NCI-H1436 (cell line): ENCODE measurements around the gene ABHD15.

Experiments used
- DNase-seq: peaks from one replicate; lab custom pipeline; 2025; lab: John Stamatoyannopoulos, UW

Gene ABHD15, protein sequence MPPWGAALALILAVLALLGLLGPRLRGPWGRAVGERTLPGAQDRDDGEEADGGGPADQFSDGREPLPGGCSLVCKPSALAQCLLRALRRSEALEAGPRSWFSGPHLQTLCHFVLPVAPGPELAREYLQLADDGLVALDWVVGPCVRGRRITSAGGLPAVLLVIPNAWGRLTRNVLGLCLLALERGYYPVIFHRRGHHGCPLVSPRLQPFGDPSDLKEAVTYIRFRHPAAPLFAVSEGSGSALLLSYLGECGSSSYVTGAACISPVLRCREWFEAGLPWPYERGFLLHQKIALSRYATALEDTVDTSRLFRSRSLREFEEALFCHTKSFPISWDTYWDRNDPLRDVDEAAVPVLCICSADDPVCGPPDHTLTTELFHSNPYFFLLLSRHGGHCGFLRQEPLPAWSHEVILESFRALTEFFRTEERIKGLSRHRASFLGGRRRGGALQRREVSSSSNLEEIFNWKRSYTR

DNA sequence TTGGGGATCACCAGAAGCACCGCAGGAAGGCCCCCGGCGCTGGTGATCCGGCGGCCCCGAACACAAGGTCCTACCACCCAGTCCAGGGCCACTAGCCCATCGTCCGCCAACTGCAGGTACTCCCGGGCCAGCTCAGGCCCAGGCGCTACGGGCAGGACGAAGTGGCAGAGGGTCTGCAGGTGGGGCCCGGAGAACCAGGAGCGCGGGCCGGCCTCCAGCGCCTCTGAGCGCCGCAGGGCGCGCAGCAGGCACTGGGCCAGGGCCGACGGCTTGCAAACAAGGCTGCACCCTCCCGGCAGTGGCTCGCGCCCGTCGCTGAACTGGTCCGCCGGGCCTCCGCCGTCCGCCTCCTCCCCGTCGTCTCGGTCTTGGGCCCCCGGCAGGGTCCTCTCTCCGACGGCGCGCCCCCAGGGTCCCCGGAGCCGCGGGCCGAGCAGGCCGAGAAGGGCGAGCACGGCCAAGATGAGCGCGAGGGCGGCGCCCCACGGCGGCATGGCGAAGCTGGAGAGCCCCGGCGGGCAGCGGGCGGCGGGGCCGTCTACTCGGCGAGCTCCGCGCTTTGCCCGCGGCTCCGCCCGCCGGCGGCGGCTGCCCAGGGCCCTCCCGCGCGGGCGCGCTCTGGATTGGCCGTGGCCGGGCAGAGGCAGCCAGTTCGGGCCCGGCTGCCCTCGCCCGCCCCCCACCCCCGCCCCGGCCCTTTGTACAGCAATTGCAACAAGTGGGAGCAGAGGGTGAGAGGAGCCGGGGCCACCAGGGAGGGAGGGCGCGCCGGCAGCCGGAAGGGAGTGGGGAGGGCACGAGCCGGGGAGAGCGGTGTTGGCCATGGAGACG, at the start of gene ABHD15:
Gene ABHD15 (minus strand): TSS at position 565 of the 831 bp plus-strand sequence. CDS start 71 bp downstream, at position 494.
- DNase-seq: peak; percentile 47

DNA sequence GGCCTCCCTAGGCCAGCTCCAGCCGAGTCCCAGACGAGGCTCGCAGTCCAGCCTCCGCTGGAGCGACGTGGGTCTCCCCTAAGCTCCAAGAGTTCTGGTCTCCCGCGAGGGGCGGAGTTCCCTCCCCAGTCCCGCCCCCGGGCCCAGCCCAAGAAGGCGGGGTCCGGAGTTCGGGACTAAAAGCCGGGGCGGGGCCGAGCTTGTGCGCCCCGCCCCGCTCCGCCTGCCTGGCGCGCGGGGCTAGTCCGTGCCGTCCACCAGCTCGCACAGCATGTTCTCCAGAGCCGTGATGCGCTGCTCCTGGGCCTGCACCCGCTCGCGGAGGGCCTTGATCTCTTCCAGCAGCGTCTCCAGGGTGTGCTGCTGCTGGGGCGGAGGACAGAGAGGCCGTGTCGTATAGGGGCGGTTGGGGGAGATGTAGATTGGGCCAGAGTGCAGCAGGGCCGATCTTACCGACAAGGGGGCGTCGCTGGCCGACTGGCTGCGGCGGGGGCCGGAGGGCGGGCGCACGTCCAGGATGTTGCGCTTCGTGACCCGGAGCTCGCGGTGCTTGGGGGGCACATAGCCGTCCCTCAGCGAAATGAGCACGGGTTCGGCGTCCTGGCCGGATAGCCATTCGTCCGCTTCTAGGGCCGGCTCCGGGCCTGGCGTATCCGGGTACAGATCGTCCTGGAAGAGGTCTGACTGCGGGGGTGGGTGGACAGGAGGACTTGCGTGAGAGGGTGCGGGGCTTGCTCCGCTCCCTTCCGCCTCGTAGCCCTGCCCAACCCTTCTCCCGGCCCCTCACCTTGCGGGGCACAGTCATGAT, 48.9 kb upstream of the ABHD15 start:
- no peak for DNase-seq

DNA sequence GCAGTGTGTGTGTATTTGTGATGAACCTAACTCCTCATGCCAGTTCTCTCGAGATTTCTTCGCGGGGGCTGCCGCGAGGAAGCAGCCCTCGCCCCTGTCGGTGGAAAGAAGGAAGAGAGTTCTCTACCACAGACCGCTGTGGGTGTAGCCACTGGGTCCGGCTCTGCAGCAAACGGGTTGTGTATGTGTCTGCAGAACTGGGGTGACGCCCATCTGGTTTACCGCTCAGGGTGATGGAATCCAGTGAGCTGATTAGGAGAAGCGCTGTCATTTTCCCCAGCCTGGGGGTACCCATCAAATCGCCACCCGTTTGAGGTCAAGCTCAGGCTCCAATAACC, 48.2 kb upstream of the ABHD15 start:
- no peak for DNase-seq

DNA sequence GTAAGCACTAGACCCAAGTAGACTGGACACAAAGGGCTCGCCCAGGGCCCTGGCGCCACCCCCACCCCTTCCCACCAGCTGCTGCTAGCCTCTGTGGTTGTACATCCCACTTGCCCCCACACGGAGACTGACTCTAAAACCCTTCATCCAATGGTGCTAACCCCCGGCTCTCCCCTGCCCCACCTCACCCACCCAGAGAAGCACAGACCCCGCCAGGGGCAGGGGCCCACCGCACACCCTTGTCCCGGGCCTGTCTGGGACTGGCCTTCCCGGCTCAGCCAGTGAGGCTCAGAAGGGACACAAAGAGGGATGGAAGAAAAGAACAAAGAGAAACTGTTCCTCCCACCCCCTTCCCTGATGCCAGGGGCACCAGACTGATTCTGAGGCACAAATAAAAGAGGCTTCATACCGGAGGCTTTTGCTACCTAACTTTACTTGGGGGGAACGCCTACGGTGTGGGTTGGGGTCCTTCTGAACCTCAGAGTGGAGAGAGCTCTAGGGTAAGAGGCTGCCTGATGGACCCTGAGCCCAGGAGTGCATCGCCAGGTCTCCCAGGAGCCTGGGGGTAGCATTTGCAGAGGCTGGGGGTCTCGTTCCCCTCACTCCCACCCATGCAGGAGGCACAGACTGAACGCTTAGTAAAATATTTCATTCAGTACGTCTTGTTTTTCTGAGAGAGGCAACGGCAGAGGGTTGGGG, 47.7 kb upstream of the ABHD15 start:
- no peak for DNase-seq

DNA sequence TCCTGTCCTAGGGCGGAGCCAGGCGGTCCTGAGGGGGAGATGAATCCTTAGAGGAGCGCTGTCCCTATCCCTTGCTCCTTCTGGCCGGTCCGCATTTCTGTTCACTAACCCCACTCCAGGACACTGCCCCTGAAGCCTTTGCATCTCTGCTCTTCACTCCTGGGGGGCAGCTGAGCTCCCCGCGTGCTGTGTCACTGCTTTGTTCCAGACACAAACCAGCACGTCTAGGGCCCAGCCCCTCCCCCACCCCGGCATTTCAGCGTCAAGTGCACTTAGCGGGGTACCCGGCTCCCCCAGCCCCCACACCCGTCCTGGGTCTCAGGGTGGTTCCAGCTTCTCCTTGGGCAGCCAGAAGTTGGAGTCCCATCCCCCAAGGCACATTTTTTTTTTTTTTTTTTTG, 47.0 kb upstream of the ABHD15 start:
- no peak for DNase-seq

DNA sequence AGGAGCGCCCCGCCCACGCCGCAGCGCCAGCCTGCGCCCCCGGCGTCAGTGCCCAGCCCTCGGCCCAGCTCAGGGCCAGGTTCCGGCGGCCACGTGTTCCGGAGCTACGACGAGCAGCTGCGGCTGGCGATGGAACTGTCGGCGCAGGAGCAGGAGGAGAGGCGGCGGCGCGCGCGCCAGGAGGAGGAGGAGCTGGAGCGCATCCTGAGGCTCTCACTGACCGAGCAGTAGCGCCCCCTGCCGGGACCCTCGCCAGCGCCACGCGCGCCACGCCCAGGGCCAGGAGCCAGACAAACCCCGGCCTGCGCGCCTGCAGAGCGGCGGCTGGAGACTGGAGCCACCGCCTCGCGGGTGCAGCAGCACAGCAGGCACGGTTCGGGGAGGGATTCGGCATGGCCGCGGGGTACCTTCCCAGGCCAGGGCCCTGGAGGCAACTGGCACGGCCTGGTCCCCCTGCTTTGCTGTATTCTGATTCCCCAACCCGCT, 46.6 kb upstream of the ABHD15 start:
- DNase-seq: no peak

DNA sequence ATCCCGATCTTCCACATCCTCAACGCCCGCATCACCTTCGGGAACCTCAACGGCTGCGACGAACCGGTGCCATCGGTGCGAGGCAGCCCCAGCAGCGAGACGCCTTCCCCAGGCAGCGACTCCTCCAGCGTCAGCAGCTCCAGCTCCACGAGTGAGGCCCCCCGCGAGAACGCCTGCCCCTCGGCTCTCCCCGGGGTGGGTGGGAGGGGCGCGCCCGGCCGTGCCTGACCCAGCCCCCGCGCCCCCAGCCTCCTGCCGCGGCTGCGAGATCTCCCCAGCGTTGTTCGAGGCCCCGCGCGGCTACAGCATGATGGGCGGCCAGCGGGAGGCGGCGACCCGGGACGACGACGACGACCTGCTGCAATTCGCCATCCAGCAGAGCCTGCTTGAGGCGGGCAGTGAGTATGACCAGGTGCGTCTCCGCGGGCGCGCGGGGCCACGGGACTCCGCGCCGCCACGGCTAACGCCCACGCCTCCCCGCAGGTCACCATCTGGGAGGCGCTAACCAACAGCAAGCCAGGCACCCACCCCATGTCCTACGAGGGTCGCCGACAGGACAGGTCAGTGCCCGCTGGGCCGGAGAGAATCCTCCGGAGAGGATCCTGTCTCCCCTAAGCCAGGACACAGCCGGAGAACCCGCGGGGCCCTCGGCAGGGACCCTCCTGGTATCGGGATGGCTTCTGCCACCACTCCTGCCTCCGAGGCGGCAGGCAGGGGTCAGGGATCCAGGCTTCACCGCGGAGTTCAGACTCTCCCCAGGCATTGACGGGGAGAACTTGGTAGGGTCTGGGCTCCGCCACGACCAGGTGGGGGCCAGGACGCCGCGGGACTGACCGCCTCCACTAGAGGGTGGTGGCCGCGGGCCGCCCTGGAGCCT, 45.8 kb upstream of the ABHD15 start:
- no peak for DNase-seq

DNA sequence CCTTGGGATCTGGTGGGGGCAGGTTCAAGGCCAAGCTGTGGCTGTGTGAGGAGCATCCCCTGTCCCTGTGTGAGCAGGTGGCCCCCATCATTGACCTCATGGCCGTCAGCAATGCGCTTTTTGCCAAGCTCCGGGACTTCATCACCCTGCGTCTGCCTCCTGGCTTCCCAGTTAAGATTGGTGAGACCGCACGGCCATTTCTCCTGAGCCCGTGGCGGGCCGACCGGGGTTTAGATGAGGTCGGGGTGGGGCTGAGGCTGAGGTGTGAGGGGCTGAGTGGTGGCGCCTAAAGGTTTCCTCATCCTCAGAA, 45.2 kb upstream of the ABHD15 start:
- DNase-seq: no peak

DNA sequence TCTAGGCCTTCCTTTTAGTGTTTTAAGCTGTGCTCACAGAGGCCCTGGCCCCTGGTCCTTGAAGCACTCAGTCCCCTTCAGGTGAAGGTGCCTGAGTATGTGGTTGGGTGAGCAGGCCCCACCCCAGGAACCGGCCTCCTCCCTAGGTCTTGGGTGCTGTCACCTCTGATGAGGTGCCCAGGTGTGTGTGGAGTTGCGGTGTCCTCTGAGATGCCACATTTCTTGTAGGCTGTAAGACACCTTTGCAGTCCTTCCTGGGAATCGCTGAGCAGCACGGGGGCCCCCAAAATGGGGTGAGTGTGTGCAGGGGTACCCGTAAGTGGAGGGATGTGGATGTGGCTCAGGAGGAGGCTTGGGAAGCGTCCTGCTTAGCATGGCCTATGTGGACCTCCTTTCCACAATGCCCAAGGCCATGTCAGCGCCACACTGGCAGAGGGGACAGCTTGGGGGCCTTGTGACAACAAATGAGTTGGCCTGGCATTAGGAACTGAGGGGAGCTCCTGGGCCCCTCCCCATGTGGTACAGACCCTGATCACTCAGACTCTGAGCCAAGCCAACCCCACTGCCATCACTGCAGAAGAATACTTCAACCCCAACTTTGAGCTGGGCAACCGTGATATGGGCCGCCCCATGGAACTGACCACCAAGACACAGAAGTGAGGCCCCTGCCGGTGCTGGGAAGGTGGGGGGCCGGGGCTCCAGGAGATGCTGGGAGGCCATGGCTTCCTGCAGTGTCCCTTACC, 44.7 kb upstream of the ABHD15 start:
- DNase-seq: no peak

DNA sequence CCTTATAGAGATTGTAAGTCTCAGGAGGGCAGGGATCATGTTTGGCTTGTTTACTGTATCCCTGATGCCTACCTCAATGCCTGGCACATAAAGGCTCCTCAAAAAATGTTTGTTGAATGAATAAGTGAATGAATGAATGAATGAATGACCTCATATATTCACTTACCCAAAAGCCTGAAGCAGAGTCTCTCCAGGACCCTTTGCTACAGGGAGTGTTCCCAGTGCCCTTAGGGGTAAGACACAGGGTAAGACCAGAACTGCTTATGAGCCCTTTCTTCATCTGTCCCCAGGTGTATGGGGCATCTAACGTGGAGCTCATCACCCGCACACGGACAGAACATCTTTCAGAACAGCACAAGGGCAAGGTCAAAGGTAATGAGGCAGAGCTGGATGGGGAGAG, 43.6 kb upstream of the ABHD15 start:
- no peak for DNase-seq

DNA sequence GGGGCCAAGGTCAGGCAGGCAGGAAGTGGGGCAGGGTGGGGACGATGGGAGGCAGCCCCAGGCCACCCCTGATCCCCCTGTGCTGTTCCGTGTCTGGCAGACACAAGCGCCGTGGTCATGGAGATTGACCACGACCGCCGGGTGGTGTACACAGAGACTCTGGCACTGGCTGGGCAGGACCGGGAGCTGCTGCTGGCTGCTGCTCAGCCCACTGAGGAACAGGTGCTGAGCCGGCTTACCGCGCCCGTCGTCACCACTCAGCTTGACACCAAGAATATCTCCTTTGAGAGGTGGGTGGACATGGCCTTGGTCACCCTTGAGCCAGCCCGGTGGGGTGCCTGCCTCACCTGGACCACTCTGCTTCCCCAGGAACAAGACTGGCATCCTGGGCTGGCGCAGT, 42.1 kb upstream of the ABHD15 start:
- no peak for DNase-seq

DNA sequence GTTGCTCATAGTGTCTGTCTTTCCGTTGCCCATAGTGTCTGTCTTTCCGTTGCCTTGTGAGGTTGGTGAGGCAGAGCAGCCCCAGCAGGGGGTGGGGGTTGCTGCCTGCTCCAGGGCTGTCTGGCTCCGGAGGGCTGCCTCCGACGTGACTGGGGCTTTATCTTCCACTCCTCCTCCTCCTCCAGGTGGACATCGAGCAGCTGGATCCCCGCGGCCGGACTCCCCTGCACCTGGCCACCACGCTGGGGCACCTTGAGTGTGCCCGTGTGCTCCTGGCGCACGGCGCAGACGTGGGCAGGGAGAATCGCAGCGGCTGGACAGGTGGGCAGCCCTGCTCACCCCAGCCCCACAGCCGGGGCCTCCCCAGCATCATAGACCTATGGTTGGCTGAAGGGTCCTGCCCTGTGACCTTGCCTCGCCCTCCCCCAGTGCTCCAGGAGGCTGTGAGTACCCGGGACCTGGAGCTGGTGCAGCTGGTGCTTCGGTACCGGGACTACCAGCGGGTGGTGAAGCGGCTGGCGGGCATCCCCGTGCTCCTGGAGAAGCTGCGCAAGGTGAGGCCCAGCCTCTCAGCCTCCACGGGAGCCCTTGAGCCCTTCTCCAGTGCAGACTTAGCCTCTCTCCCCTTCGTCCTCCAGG, 40.8 kb upstream of the ABHD15 start:
- no peak for DNase-seq

DNA sequence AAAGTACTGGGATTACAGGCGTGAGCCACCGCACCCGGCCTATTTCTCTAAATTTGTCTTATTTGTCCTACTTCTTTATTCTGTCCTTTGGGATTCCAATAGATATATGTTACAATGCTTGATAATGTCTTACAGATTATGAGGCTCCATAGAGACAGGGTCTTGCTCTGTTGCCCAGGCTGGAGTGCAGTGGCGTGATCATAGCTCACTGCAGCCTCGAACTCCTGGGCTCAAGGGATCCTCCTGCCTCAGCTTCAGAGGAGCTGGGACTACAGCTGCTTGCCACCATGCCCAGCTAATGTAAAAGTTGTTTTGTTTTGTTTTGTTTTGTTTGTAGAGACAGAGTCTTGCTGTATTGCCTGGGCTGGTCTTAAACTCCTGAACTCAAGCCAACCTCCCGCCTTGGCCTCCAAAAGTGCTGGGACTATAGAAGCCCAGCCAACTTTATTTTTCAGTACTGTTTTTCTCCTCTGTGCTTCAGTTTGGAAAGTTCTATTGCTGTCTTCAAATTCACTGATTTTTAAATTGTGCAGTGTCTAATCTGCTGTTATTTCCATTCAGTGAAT, 36.4 kb upstream of the ABHD15 start:
- no peak for DNase-seq

DNA sequence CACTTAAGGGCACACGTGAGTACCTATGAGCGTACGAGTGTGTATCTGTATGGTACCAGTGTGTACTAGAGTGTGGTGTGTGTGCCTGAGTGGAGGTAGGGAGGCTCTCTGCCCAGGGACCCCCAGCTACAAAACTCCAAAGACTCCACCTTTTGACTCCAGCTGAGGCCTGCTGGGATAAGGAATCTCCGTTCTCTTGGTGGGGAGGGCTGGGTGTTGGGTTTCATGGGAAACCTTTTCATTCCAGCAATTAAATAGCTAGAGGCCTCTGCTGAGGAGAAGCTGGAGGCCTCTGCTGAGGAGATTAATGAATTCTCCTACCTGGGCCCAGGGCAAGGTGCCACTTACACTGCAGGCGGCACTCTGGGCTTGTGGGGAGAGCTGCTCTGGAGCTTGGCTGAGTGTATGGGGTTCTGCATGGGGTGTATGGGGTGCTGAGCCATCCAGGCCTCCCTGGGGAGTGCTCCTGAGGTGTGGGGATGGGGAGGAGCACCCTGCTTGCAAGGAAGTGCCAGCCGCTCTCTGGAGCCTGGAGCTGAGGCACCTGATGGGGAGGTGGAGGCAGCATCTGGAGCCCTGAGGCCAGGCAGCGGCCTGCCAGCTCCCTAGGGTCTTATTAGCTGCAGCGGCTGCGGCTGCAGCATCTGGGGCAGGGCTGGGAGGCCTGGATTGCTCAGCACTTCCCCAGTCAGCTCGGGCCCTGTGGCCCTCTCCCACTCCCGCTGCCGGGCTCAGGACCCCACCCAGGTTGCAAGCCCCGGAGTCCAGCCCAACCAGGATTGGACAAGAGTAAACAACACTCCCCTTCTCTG, 30.7 kb upstream of the ABHD15 start:
- DNase-seq: no peak

DNA sequence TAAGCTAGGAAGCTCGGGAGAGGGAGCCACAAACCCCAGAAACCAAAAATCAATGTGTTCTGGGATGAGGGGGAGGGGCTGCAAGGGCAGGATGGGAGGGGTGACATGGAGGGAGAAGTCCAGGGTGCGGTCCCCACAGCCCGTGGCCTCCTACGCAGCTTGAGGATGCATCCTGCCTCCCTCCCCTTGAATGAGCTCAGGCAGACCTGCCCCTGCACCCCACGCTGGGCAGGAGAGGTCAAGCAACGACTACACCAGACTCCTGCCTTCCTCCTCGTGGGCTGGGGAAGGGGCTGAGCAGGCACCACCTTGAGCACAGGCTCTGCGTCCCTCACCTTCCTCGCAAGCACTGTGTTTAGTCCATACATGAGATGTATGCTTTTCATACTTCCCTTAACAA, 30.0 kb upstream of the ABHD15 start:
- no peak for DNase-seq

DNA sequence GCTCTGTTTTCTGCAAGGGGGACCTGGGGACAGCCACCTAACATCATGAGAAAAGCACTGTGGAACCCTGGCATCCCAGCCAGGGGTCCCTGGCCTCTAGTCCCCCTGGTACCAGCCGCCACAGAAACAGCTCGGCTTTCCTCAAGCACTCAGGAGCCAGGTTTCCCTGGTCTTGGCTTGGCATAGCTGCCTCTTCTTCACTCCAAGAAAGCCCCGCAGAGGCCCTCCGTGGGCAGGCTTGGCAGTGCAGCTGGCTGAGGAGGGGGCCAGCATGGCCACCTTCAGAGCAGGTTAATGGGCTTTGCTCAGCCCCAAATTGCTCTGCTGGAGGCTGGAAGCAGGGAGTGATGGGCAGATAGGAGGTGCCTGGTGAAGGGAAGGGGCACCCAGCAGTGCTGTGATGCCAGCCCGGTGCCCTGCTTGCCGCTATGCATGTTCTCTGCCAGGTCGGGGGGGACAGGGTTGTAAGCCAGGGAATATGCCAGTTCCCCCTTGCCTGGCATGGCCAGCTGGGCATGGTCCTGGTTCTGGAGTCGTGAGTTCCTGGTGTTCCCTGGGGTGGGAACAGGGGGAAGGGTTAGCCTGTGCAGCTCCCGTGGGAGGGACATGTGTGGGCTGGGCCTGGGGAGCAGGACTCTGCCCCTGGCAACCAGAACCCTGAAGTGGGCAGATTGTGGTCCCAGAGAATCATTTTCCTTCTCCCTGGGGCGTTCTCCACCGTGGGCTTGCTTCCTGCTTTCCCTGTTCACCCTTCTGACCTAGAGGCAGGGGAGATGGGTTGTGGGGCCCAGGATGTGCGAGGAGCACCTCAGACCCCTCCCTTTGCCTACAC, 29.3 kb upstream of the ABHD15 start:
- DNase-seq: no peak

DNA sequence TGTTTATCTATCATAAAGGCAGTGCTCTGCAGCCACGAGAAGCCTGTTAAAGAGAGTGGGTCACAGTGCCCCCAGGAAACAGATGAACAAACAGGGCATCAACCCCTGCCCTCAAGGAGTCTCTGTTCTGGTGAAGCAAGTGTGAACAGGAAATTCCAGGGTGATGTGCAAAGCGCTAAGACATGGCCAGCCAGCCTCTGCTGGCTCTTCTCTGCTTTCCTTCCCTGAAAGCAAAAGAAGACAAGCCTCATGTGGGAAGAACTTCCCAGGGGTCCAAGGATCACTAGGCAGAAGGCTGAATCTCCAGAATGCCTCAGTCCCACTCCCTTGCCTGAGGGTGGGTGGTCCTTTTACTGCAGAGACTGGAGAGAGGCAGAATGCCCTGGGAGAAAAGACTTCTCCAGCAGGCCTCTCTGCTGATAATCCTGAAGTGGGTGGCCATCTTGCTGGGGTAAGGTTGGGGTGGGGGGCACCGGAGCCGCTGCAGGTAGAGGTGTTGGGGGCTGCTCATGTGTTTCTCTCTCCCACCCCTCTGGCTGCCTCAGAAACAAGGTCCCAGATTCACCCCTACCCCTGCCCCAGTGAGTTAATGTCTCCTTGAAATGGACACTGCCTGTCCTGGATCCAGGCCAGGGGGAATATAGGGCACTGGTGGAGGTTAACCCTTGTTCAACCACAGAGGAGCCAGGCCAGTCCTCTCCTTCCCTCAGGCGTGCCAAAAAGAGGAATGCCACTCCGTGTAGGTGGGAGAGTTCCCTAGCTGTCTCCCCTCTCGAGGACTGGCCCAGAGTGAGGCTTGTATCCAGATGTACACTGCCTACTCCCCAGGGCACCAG, 28.5 kb upstream of the ABHD15 start:
- DNase-seq: no peak
